ENCODE data around the gene EEPD1. TPM values are rescaled to one million over a fixed set of nuclear protein-coding genes. Genes with fewer than 3 reads are reported as not detected.

The EEPD1 gene
- total RNA-seq, 1 donor from 2014 or later = 9.6 TPM

- no peak for ATAC-seq
- intact Hi-C loops (cut with micrococcal nuclease) = no loop called here
- no peak for DNase-seq
Measured at GRCh38 chr7:36182854-36183604, 30.0 kb downstream of the EEPD1 start.

- no peak for ATAC-seq
- intact Hi-C loops (cut with micrococcal nuclease) = no loop called here
- DNase-seq = no peak
Measured at GRCh38 chr7:36185092-36185491, 32.0 kb downstream of the EEPD1 start.

- DNase-seq (no peak), ATAC-seq (no peak)
- intact Hi-C loops (cut with micrococcal nuclease) = no loop called here
Measured at GRCh38 chr7:36185756-36186155, 32.7 kb downstream of the EEPD1 start.

GRCh38 chr7:36186359-36187121, 33.5 kb downstream of the EEPD1 start:
- DNase-seq (no peak), ATAC-seq (no peak)
- intact Hi-C loops (cut with micrococcal nuclease) = no loop called here

GRCh38 chr7:36188266-36188665, 35.2 kb downstream of the EEPD1 start:
- ATAC-seq = no peak
- intact Hi-C loops (cut with micrococcal nuclease) = no loop called here
- DNase-seq = no peak

GRCh38 chr7:36188906-36189305, 35.9 kb downstream of the EEPD1 start:
- intact Hi-C loops (cut with micrococcal nuclease) = no loop called here
- DNase-seq (no peak), ATAC-seq (no peak)

- ATAC-seq (peak; percentile 79), DNase-seq (peak; percentile 48)
- intact Hi-C loops (cut with micrococcal nuclease) = no loop called here
Measured at GRCh38 chr7:36190447-36191291, 37.6 kb downstream of the EEPD1 start.

GRCh38 chr7:36191292-36191920, 38.4 kb downstream of the EEPD1 start:
- ATAC-seq (no peak), DNase-seq (no peak)
- intact Hi-C loops (cut with micrococcal nuclease) = no loop called here

- DNase-seq (no peak), ATAC-seq (peak; percentile 40)
- intact Hi-C loops (cut with micrococcal nuclease) = no loop called here
Measured at GRCh38 chr7:36192053-36192824, 39.2 kb downstream of the EEPD1 start.

GRCh38 chr7:36192877-36193276, 39.8 kb downstream of the EEPD1 start:
- intact Hi-C loops (cut with micrococcal nuclease) = no loop called here
- DNase-seq (no peak), ATAC-seq (no peak)

GRCh38 chr7:36198854-36199266, 45.8 kb downstream of the EEPD1 start:
- ATAC-seq (no peak), DNase-seq (no peak)
- intact Hi-C loops (cut with micrococcal nuclease) = no loop called here

- intact Hi-C loops (cut with micrococcal nuclease) = no loop called here
- DNase-seq (no peak), ATAC-seq (no peak)
Measured at GRCh38 chr7:36199329-36199728, 46.3 kb downstream of the EEPD1 start.

GRCh38 chr7:36201122-36201723, 48.2 kb downstream of the EEPD1 start:
- no peak for ATAC-seq
- DNase-seq = no peak
- intact Hi-C loops (cut with micrococcal nuclease) = no loop called here

GRCh38 chr7:36202398-36202797, 49.3 kb downstream of the EEPD1 start:
- intact Hi-C loops (cut with micrococcal nuclease) = no loop called here

GRCh38 chr7:36203071-36203790, 50.2 kb downstream of the EEPD1 start:
- DNase-seq (no peak), ATAC-seq (no peak)
- intact Hi-C loops (cut with micrococcal nuclease) = no loop called here

More at GRCh38 chr7:36202398-36202797, 49.3 kb downstream of the EEPD1 start:
- no peak for ATAC-seq
- DNase-seq = no peak

GRCh38 chr7:36204044-36204663, 51.1 kb downstream of the EEPD1 start:
- DNase-seq = no peak

GRCh38 chr7:36204929-36205635, 52.0 kb downstream of the EEPD1 start:
- intact Hi-C loops (cut with micrococcal nuclease) = no loop called here

More at GRCh38 chr7:36204044-36204663, 51.1 kb downstream of the EEPD1 start:
- intact Hi-C loops (cut with micrococcal nuclease) = no loop called here
- no peak for ATAC-seq

More at GRCh38 chr7:36204929-36205635, 52.0 kb downstream of the EEPD1 start:
- no peak for DNase-seq
- ATAC-seq = no peak

Data from left ventricle myocardium superior (tissue), 1 donor.